Measurements from ENCODE around the gene ERVFRD-1. TPM values are rescaled to one million over a fixed set of nuclear protein-coding genes. Genes with fewer than 3 reads are reported as not detected.
A peak's percentile ranks its signal among the peaks of the same experiment; 100 is the strongest.

Gene ERVFRD-1
- total and polyA plus RNA-seq, 2 of the 13 experiments (the other 11 are each of a cell fraction or from before 2014, with no cell fraction given) = not detected

DNA sequence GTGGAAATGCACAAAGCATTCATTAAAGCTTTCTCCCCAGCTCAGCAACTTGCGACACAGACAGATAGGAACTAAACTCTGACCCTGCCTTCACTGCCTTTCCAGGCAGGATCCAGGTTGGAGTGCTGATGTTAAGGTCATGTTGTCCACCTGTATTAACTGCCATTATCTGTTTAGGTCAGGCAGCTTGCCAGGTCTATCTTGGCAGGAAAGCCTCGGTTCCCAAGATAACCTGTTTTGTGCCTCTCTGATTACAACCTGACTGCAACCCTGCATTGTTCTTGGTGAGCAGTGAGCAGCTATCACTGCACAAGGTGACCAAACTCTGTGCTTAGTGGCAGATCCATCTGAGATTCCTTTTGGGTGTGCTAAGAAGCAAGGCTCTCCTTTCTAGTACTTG, 44.2 kb downstream of the ERVFRD-1 start (continued):
- TF ChIP-seq, protein P1, sequence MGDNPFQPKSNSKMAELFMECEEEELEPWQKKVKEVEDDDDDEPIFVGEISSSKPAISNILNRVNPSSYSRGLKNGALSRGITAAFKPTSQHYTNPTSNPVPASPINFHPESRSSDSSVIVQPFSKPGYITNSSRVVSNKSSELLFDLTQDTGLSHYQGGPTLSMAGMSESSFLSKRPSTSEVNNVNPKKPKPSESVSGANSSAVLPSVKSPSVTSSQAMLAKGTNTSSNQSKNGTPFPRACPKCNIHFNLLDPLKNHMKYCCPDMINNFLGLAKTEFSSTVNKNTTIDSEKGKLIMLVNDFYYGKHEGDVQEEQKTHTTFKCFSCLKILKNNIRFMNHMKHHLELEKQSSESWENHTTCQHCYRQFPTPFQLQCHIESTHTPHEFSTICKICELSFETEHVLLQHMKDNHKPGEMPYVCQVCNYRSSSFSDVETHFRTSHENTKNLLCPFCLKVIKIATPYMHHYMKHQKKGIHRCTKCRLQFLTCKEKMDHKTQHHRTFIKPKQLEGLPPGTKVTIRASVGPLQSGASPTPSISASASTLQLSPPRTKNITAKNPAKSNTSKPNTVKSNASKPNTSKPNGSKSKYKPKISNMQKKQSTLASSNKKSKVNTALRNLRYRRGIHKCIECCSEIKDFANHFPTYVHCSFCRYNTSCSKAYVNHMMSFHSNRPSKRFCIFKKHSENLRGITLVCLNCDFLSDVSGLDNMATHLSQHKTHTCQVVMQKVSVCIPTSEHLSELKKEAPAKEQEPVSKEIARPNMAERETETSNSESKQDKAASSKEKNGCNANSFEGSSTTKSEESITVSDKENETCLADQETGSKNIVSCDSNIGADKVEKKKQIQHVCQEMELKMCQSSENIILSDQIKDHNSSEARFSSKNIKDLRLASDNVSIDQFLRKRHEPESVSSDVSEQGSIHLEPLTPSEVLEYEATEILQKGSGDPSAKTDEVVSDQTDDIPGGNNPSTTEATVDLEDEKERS (CRISPR knock-in tag; IDR thresholded peaks at IDR 0.05) = peak; percentile 83
- no peak for TF ChIP-seq ZNF367 (CRISPR knock-in tag; IDR thresholded peaks at IDR 0.05; ENCODE audit: borderline replicate concordance)
- no peak for TF ChIP-seq IRF1 (CRISPR knock-in tag; IDR thresholded peaks at IDR 0.05; ENCODE audit: low read depth)
- TF ChIP-seq KAT7 (CRISPR knock-in tag; IDR thresholded peaks at IDR 0.05; ENCODE audit: borderline replicate concordance) = no peak
- TF ChIP-seq MIXL1 (CRISPR knock-in tag; IDR thresholded peaks at IDR 0.05) = 0 out of 2 replicates have a peak, but pooled peaks have one; percentile 1
- peak; percentile 69 for TF ChIP-seq SALL1 (CRISPR knock-in tag; IDR thresholded peaks at IDR 0.05)
- no peak; the same call in 1 of the 2 replicates for TF ChIP-seq JDP2 (CRISPR knock-in tag; IDR thresholded peaks at IDR 0.05; ENCODE audit: borderline replicate concordance)
- 0 out of 2 replicates have a peak, but pooled peaks have one; percentile 74 for TF ChIP-seq BCL3 (CRISPR knock-in tag; IDR thresholded peaks at IDR 0.05)
- peak; percentile 46 for TF ChIP-seq UBTF (CRISPR knock-in tag; IDR thresholded peaks at IDR 0.05)
- TF ChIP-seq HES4 (CRISPR knock-in tag; IDR thresholded peaks at IDR 0.05; ENCODE audit: borderline replicate concordance) = no peak
- no peak for TF ChIP-seq ZNF83 (CRISPR knock-in tag; IDR thresholded peaks at IDR 0.05; ENCODE audit: borderline replicate concordance)
- TF ChIP-seq THAP8 (CRISPR knock-in tag; IDR thresholded peaks at IDR 0.05; ENCODE audit: borderline replicate concordance) = no peak
- TF ChIP-seq ZNF441 (CRISPR knock-in tag; IDR thresholded peaks at IDR 0.05; ENCODE audit: borderline replicate concordance) = no peak
- TF ChIP-seq ZKSCAN8 (CRISPR knock-in tag; IDR thresholded peaks at IDR 0.05; ENCODE audit: borderline replicate concordance) = peak; percentile 49; the same call in 1 of the 2 replicates
- TF ChIP-seq ZSCAN25 (CRISPR knock-in tag; IDR thresholded peaks at IDR 0.05) = peak; percentile 53
- TF ChIP-seq ZNF431 (CRISPR knock-in tag; IDR thresholded peaks at IDR 0.05; ENCODE audit: borderline replicate concordance, low read depth) = no peak
- 0 out of 2 replicates have a peak, but pooled peaks have one; percentile 31 for TF ChIP-seq NFIC (IDR thresholded peaks at IDR 0.05; ENCODE audit: low read length)
- no peak; the same call in 1 of the 2 replicates for TF ChIP-seq STAG1 (CRISPR knock-in tag; IDR thresholded peaks at IDR 0.05)
- TF ChIP-seq FOSL2 (CRISPR knock-in tag; IDR thresholded peaks at IDR 0.05) = peak; percentile 51; the same call in 1 of the 2 replicates
- no peak for TF ChIP-seq CENPBD1 (CRISPR knock-in tag; IDR thresholded peaks at IDR 0.05; ENCODE audit: borderline replicate concordance, low read depth)
- peak; percentile 70 for TF ChIP-seq FOXO1 (CRISPR knock-in tag; IDR thresholded peaks at IDR 0.05)
- TF ChIP-seq ZNF724P (CRISPR knock-in tag; IDR thresholded peaks at IDR 0.05; ENCODE audit: borderline replicate concordance) = no peak

Data from HepG2 (cell line).